Amniotic stem cell (primary cell): ENCODE results near the gene SCART1.
"Not testable (repeated sequence)": the region's sequence is repeated elsewhere in the genome, so short reads cannot be mapped to it uniquely, and the experiment has no call there.

Experiments
- DNase-seq: peaks from one replicate; lab custom pipeline; 2025; lab: John Stamatoyannopoulos, UW

The SCART1 gene

GRCh38 chr10:133474027-133474426 is 20.3 kb downstream of the SCART1 start:
- no peak for DNase-seq

GRCh38 chr10:133474665-133475424 is 21.1 kb downstream of the SCART1 start:
- no peak for DNase-seq

- DNase-seq, result no peak
Observed at GRCh38 chr10:133475425-133475734, 21.6 kb downstream of the SCART1 start.

GRCh38 chr10:133475821-133476640 is 22.3 kb downstream of the SCART1 start:
- no peak for DNase-seq

GRCh38 chr10:133476641-133476990 is 22.9 kb downstream of the SCART1 start:
- no peak for DNase-seq

- no peak for DNase-seq
Observed at GRCh38 chr10:133481086-133481643, 27.4 kb downstream of the SCART1 start.

GRCh38 chr10:133481657-133482056 is 27.9 kb downstream of the SCART1 start:
- no peak for DNase-seq

GRCh38 chr10:133484818-133485217 is 31.1 kb downstream of the SCART1 start:
- DNase-seq, result no peak

- no peak for DNase-seq
Observed at GRCh38 chr10:133487085-133487484, 33.3 kb downstream of the SCART1 start.

- DNase-seq, result no peak
Observed at GRCh38 chr10:133488354-133488753, 34.6 kb downstream of the SCART1 start.

- DNase-seq, result no peak
Observed at GRCh38 chr10:133489816-133490588, 36.3 kb downstream of the SCART1 start.

GRCh38 chr10:133493562-133493961 is 39.8 kb downstream of the SCART1 start:
- not testable (repeated sequence) for DNase-seq

GRCh38 chr10:133497363-133497762 is 43.6 kb downstream of the SCART1 start:
- DNase-seq, result not testable (repeated sequence)

- DNase-seq, result not testable (repeated sequence)
Observed at GRCh38 chr10:133499176-133499575, 45.4 kb downstream of the SCART1 start.

GRCh38 chr10:133500897-133501296 is 47.2 kb downstream of the SCART1 start:
- DNase-seq, result not testable (repeated sequence)

GRCh38 chr10:133509700-133510099 is 56.0 kb downstream of the SCART1 start:
- DNase-seq, result no peak

- DNase-seq, result no peak
Observed at GRCh38 chr10:133511408-133511807, 57.7 kb downstream of the SCART1 start.

- no peak for DNase-seq
Observed at GRCh38 chr10:133511907-133512528, 58.3 kb downstream of the SCART1 start.

- no peak for DNase-seq
Observed at GRCh38 chr10:133515471-133515870, 61.7 kb downstream of the SCART1 start.

GRCh38 chr10:133516057-133516456 is 62.3 kb downstream of the SCART1 start:
- no peak for DNase-seq

GRCh38 chr10:133518517-133518916 is 64.8 kb downstream of the SCART1 start:
- DNase-seq, result not testable (repeated sequence)
